Measurements from ENCODE around the gene BCCIP. TPM values are rescaled to one million over a fixed set of nuclear protein-coding genes. Genes with fewer than 3 reads are reported as not detected.
A peak's percentile ranks its signal among the peaks of the same experiment; 100 is the strongest.

The BCCIP gene
- total RNA-seq, 1 donor from 2014 or later, result 56.1 TPM

- H3K4me3 ChIP-seq (ENCODE audit: low read depth, low read length), result no peak overlapping the region
- no peak for FAIRE-seq
- TF ChIP-seq CTCF (IDR thresholded peaks at IDR 0.05; ENCODE audit: insufficient read depth, low read length, severe bottlenecking), result no peak
- H3K36me3 ChIP-seq (ENCODE audit: control insufficient read depth, insufficient read depth, low read length), result peaks cover 4% of the 10 kb centered on the region
- no peaks in the 10 kb centered on the region for H3K27me3 ChIP-seq (ENCODE audit: control insufficient read depth, insufficient read depth, low read length)
- no peak for DNase-seq (ENCODE audit: low read depth)
Observed at GRCh38 chr10:125815764-125816163, 7.6 kb upstream of the BCCIP start.

- H3K4me3 ChIP-seq (ENCODE audit: low read depth, low read length), result no peak overlapping the region
- DNase-seq (ENCODE audit: low read depth) (no peak), FAIRE-seq (no peak)
- H3K27me3 ChIP-seq (ENCODE audit: control insufficient read depth, insufficient read depth, low read length), result no peaks in the 10 kb centered on the region
- H3K36me3 ChIP-seq (ENCODE audit: control insufficient read depth, insufficient read depth, low read length), result peaks cover 4% of the 10 kb centered on the region
- TF ChIP-seq CTCF (IDR thresholded peaks at IDR 0.05; ENCODE audit: insufficient read depth, low read length, severe bottlenecking), result no peak
Observed at GRCh38 chr10:125816548-125816947, 6.8 kb upstream of the BCCIP start.

GRCh38 chr10:125817337-125817946 is 5.9 kb upstream of the BCCIP start:
- no peak for TF ChIP-seq CTCF (IDR thresholded peaks at IDR 0.05; ENCODE audit: insufficient read depth, low read length, severe bottlenecking)
- peaks cover 4% of the 10 kb centered on the region for H3K36me3 ChIP-seq (ENCODE audit: control insufficient read depth, insufficient read depth, low read length)
- no peak for DNase-seq (ENCODE audit: low read depth)
- no peaks in the 10 kb centered on the region for H3K27me3 ChIP-seq (ENCODE audit: control insufficient read depth, insufficient read depth, low read length)
- no peak overlapping the region for H3K4me3 ChIP-seq (ENCODE audit: low read depth, low read length)
- no peak for FAIRE-seq

- DNase-seq (ENCODE audit: low read depth) (no peak), FAIRE-seq (no peak)
- TF ChIP-seq CTCF (IDR thresholded peaks at IDR 0.05; ENCODE audit: insufficient read depth, low read length, severe bottlenecking), result no peak
- Histone ChIP-seq H3K27me3 (ENCODE audit: control insufficient read depth, insufficient read depth, low read length) (no peaks in the 10 kb centered on the region), H3K36me3 (ENCODE audit: control insufficient read depth, insufficient read depth, low read length) (peaks cover under 1% of the 10 kb centered on the region), H3K4me3 (ENCODE audit: low read depth, low read length) (no peak overlapping the region)
Observed at GRCh38 chr10:125820701-125821100, 2.6 kb upstream of the BCCIP start.

GRCh38 chr10:125823663-125824251 is 411 bp downstream of the BCCIP start:
- Histone ChIP-seq H3K4me3 (ENCODE audit: low read depth, low read length) (peak overlapping the region; percentile 77), H3K27me3 (ENCODE audit: control insufficient read depth, insufficient read depth, low read length) (no peaks in the 10 kb centered on the region), H3K36me3 (ENCODE audit: control insufficient read depth, insufficient read depth, low read length) (peaks cover 7% of the 10 kb centered on the region)
- no peak for TF ChIP-seq CTCF (IDR thresholded peaks at IDR 0.05; ENCODE audit: insufficient read depth, low read length, severe bottlenecking)
- FAIRE-seq, result no peak
- no peak for DNase-seq (ENCODE audit: low read depth)

GRCh38 chr10:125824736-125825135 is 1.4 kb downstream of the BCCIP start:
- FAIRE-seq, result no peak
- TF ChIP-seq CTCF (IDR thresholded peaks at IDR 0.05; ENCODE audit: insufficient read depth, low read length, severe bottlenecking), result no peak
- DNase-seq (ENCODE audit: low read depth), result peak; percentile 66
- Histone ChIP-seq H3K4me3 (ENCODE audit: low read depth, low read length) (peak overlapping the region; percentile 77), H3K36me3 (ENCODE audit: control insufficient read depth, insufficient read depth, low read length) (peaks cover 11% of the 10 kb centered on the region), H3K27me3 (ENCODE audit: control insufficient read depth, insufficient read depth, low read length) (no peaks in the 10 kb centered on the region)

Data from bronchial epithelial cell (primary cell).